ENCODE results near the gene ADGRB2. TPM values are rescaled to one million over a fixed set of nuclear protein-coding genes. Genes with fewer than 3 reads are reported as not detected.

The ADGRB2 gene
- total RNA-seq, 2 experiments from 2014 or later, result 4.0 to 11.4 TPM

- ChIA-PET CTCF (ENCODE audit: unreplicated experiment) (no interaction called here), POLR2A (no interaction called here)
- DNase-seq (ENCODE audit: low spot score), result peak; percentile 40
- intact Hi-C loops (cut with micrococcal nuclease; ENCODE audit: unreplicated experiment), result no loop called here
- Histone ChIP-seq H4K20me1 (ENCODE audit: insufficient read depth, low read length) (no peaks in the 10 kb centered on the region), H3K9me2 (ENCODE audit: insufficient read depth, low read length) (no peaks in the 10 kb centered on the region), H3K4me2 (ENCODE audit: low read length) (peak overlapping the region; percentile 61), H3K27ac (ENCODE audit: low read depth, low read length, poor library complexity, severe bottlenecking) (no peak overlapping the region), H2AFZ (ENCODE audit: low read length) (peak overlapping the region; percentile 66), H3K36me3 (ENCODE audit: insufficient read depth, low read length) (no peaks in the 10 kb centered on the region), H3K4me1 (ENCODE audit: insufficient read depth, low read length, poor library complexity, severe bottlenecking) (peaks cover 32% of the 10 kb centered on the region), H3K4me3 (ENCODE audit: low read depth, low read length, poor library complexity, severe bottlenecking) (peak overlapping the region; percentile 49), H3K9me3 (ENCODE audit: low read length) (no peaks in the 10 kb centered on the region), H3K79me2 (ENCODE audit: insufficient read depth, low read depth, low read length) (no peaks in the 10 kb centered on the region)
- BruUV-seq (replicated peaks), result no TSS peak
- TF ChIP-seq EZH2phosphoT487 (IDR thresholded peaks at IDR 0.05; ENCODE audit: borderline replicate concordance, low read depth, low read length), result no peak
- peak; percentile 22; the same call in 1 of the 2 replicates for TF ChIP-seq CTCF (conservative IDR thresholded peaks at IDR 0.05; ENCODE audit: low read length)
Observed at GRCh38 chr1:31771891-31772668, 7.9 kb upstream of the ADGRB2 start.

- peaks cover 45% of the 10 kb centered on the region for H3K4me1 ChIP-seq (ENCODE audit: insufficient read depth, low read length, poor library complexity, severe bottlenecking)
- no TSS peak for BruUV-seq (replicated peaks)
- H4K20me1 ChIP-seq (ENCODE audit: insufficient read depth, low read length), result no peaks in the 10 kb centered on the region
- H3K79me2 ChIP-seq (ENCODE audit: insufficient read depth, low read depth, low read length), result no peaks in the 10 kb centered on the region
- no peak for DNase-seq (ENCODE audit: low spot score)
- CTCF ChIA-PET (ENCODE audit: unreplicated experiment), result interaction anchor here (0.6 kb wide), 1 partner anchor 26 kb away, joined by 5 read pairs; no protein-coding TSS in a partner anchor
- no peaks in the 10 kb centered on the region for H3K36me3 ChIP-seq (ENCODE audit: insufficient read depth, low read length)
- TF ChIP-seq EZH2phosphoT487 (IDR thresholded peaks at IDR 0.05; ENCODE audit: borderline replicate concordance, low read depth, low read length) (no peak), CTCF (conservative IDR thresholded peaks at IDR 0.05; ENCODE audit: low read length) (no peak)
- H2AFZ ChIP-seq (ENCODE audit: low read length), result no peak overlapping the region
- 0 out of 2 replicates have a peak overlapping the region, but pooled peaks have one; percentile 27 for H3K4me2 ChIP-seq (ENCODE audit: low read length)
- intact Hi-C loops (cut with micrococcal nuclease; ENCODE audit: unreplicated experiment), result no loop called here
- POLR2A ChIA-PET, result interaction anchor here (0.6 to 1.2 kb wide), 3 partner anchors 10 to 15 kb away, joined by 3 to 5 read pairs (median 3); no protein-coding TSS in a partner anchor
- H3K9me2 ChIP-seq (ENCODE audit: insufficient read depth, low read length), result no peaks in the 10 kb centered on the region
- H3K27ac ChIP-seq (ENCODE audit: low read depth, low read length, poor library complexity, severe bottlenecking), result peak overlapping the region; percentile 32
- no peaks in the 10 kb centered on the region for H3K9me3 ChIP-seq (ENCODE audit: low read length)
- no peak overlapping the region for H3K4me3 ChIP-seq (ENCODE audit: low read depth, low read length, poor library complexity, severe bottlenecking)
Observed at GRCh38 chr1:31769720-31770390, 5.7 kb upstream of the ADGRB2 start.

All from OCI-LY7 (cell line).